PC-9 (cell line): ENCODE data around the gene NLGN1. TPM values are rescaled to one million over a fixed set of nuclear protein-coding genes. Genes with fewer than 3 reads are reported as not detected.

ENCODE experiments used
- BruUV-seq: library from RNA; stranded (reverse); fragments of 400-500 nt; replicated peaks from 2 replicates; lab custom pipeline; 2021; lab: Mats Ljungman, UMichigan
- CTCF ChIA-PET: fragments of 300-600 bp; sonication (Branson Sonifier 250); formaldehyde crosslinking; loops from one replicate; lab custom pipeline; 2022; ENCODE audit warnings: antibody characterized with exemption; lab: Charles Lee
- POLR2A ChIA-PET: fragments of 300-600 bp; sonication (Branson Sonifier 250); formaldehyde crosslinking; loops from one replicate; lab custom pipeline; 2022; ENCODE audit warnings: antibody characterized with exemption; ENCODE audit not compliant: unreplicated experiment; lab: Charles Lee
- DNase-seq, 2 experiments: peaks; one replicate each; pipeline versions ENCODE4 v3.0.0 to v3.0.0-alpha.2; 2015 to 2022; ENCODE audit warnings: mixed read lengths in 1 of 2
- H2AFZ ChIP-seq: fragments of 200-600 bp; sonication (generic); 2 replicates; pipeline ENCODE4 v1.8.1; 2017; ENCODE audit warnings: antibody characterized with exemption
- H3F3A ChIP-seq: fragments of 200-600 bp; sonication (generic); 2 replicates; pipeline ENCODE4 v1.8.1; 2017; ENCODE audit warnings: antibody characterized with exemption, mild to moderate bottlenecking, low read depth; ENCODE audit not compliant: insufficient read depth
- H3K27ac ChIP-seq: fragments of 200-600 bp; sonication (generic); 2 replicates; pipeline ENCODE4 v1.6.1; 2016; ENCODE audit warnings: mixed run types
- H3K27me3 ChIP-seq: fragments of 200-600 bp; sonication (generic); 2 replicates; pipeline ENCODE4 v1.6.1; 2016; ENCODE audit warnings: low read depth, mixed run types; ENCODE audit not compliant: insufficient read depth
- H3K36me3 ChIP-seq: fragments of 200-600 bp; sonication (generic); 2 replicates; pipeline ENCODE4 v1.6.1; 2016; ENCODE audit warnings: low read depth, mixed run types
- H3K4me1 ChIP-seq: fragments of 200-600 bp; sonication (generic); replicated peaks from 2 replicates; pipeline ENCODE4 v1.6.1; 2016; ENCODE audit warnings: mixed run types; ENCODE audit not compliant: insufficient read depth
- H3K4me2 ChIP-seq: fragments of 200-600 bp; sonication (generic); 2 replicates; pipeline ENCODE4 v1.6.1; 2017; ENCODE audit warnings: mixed run types
- H3K4me3 ChIP-seq: fragments of 200-600 bp; sonication (generic); 2 replicates; pipeline ENCODE4 v1.6.1; 2016; ENCODE audit warnings: mixed run types
- H3K79me2 ChIP-seq: fragments of 200-600 bp; sonication (generic); 2 replicates; pipeline ENCODE4 v1.6.1; 2017; ENCODE audit warnings: low read depth, mixed run types
- H3K9me2 ChIP-seq: fragments of 200-600 bp; sonication (generic); 2 replicates; pipeline ENCODE4 v1.8.1; 2017; ENCODE audit warnings: mild to moderate bottlenecking; ENCODE audit not compliant: insufficient read depth
- H3K9me3 ChIP-seq: fragments of 200-600 bp; sonication (generic); 2 replicates; pipeline ENCODE4 v1.8.1; 2016; ENCODE audit warnings: low read depth; ENCODE audit not compliant: insufficient read depth
- H4K20me1 ChIP-seq: fragments of 200-600 bp; sonication (generic); 2 replicates; pipeline ENCODE4 v1.8.1; 2017; ENCODE audit not compliant: insufficient read depth
- CTCF ChIP-seq: fragments of 200-600 bp; sonication (generic); conservative IDR thresholded peaks from 2 replicates; pipeline ENCODE4 v1.6.1; 2017; ENCODE audit warnings: mixed run types, antibody characterized with exemption, mild to moderate bottlenecking, moderate library complexity
- EZH2 ChIP-seq: fragments of 200-600 bp; sonication (generic); IDR thresholded peaks from 2 replicates; pipeline ENCODE4 v1.8.0; 2017; ENCODE audit warnings: antibody characterized with exemption, low read depth
- intact Hi-C: fragments of 100-400 bp; cut with micrococcal nuclease; formaldehyde crosslinking; loops from one replicate; pipeline ENCODE4 v1.10.0; 2022; ENCODE audit not compliant: unreplicated experiment
- total RNA-seq: library from RNA; stranded (reverse); gene quantifications from 2 replicates; pipeline ENCODE4 v1.2.3, GENCODE V29; 2021

The NLGN1 gene
- total RNA-seq, 1 experiment from 2014 or later = 1.4 TPM

- Histone ChIP-seq H3K27me3 (no peaks in the 10 kb centered on the region), H3K4me2 (no peak overlapping the region), H4K20me1 (no peaks in the 10 kb centered on the region), H2AFZ (no peak overlapping the region), H3F3A (no peaks in the 10 kb centered on the region), H3K9me3 (no peaks in the 10 kb centered on the region), H3K36me3 (no peaks in the 10 kb centered on the region), H3K9me2 (no peaks in the 10 kb centered on the region), H3K4me1 (no peaks in the 10 kb centered on the region), H3K79me2 (no peaks in the 10 kb centered on the region), H3K27ac (no peak overlapping the region), H3K4me3 (no peak overlapping the region)
- no peak for TF ChIP-seq EZH2
- TF ChIP-seq CTCF = no peak
- POLR2A ChIA-PET = no interaction called here
- DNase-seq = no peak
- BruUV-seq = no TSS peak
- intact Hi-C loops = no loop called here
- CTCF ChIA-PET = no interaction called here
These were observed 648.8 kb downstream of the NLGN1 start for GRCh38 chr3:174046311-174046710.

DNA sequence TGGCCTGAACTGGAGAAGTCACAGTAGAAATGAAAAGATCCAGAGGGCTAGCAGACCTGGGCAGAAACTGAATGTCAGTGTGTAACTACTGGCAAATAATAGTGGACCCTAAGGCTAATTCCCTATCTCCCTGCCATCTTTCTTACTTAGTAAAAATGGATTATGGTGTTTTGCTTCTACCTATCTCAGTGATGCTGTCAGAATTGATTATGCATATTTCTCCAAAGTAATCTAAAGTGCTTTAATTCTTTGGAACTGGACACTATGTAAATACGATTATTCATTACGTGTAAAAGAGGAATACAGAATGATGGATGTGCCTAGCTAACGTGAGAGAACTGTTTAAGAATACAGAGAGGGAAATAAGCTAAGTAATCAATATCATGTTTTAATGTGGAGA is 651.9 kb downstream of the NLGN1 start:
- H3K4me2 ChIP-seq = no peak overlapping the region
- H3K4me1 ChIP-seq = no peaks in the 10 kb centered on the region
- intact Hi-C loops = no loop called here
- no peak for DNase-seq
- no peak for TF ChIP-seq CTCF
- no peak for TF ChIP-seq EZH2
- no peaks in the 10 kb centered on the region for H3K79me2 ChIP-seq
- no TSS peak for BruUV-seq
- no peaks in the 10 kb centered on the region for H3K27me3 ChIP-seq
- H3K4me3 ChIP-seq = no peak overlapping the region
- ChIA-PET POLR2A (no interaction called here), CTCF (no interaction called here)
- no peaks in the 10 kb centered on the region for H3F3A ChIP-seq
- 0 out of 2 replicates have a peak, but pooled peaks cover 3% of the 10 kb centered on the region for H3K9me2 ChIP-seq
- H3K36me3 ChIP-seq = no peaks in the 10 kb centered on the region
- H4K20me1 ChIP-seq = no peaks in the 10 kb centered on the region
- no peak overlapping the region for H2AFZ ChIP-seq
- no peaks in the 10 kb centered on the region for H3K9me3 ChIP-seq
- H3K27ac ChIP-seq = no peak overlapping the region

DNA sequence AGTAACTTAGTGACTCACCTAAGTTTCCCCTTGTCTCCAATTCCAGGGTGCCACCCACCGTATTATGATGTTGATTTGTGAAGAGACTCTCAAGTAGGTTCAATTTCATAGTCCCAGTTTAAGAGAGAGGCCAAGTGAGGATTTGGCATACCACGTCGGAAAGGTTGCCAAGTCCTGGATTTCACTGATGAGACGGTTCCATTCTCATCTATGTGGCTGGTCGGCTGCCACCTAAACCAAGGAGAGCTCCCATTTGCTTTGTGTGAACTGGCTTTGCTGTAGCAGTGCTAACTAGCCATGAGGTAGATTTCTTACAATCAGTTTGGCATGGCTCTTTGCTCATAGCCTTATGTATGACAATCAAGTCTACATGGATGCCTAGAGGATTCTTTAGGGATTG is 653.6 kb downstream of the NLGN1 start:
- no TSS peak for BruUV-seq
- H3F3A ChIP-seq = no peaks in the 10 kb centered on the region
- no peaks in the 10 kb centered on the region for H3K4me1 ChIP-seq
- no peaks in the 10 kb centered on the region for H3K9me3 ChIP-seq
- H4K20me1 ChIP-seq = no peaks in the 10 kb centered on the region
- no peak overlapping the region for H2AFZ ChIP-seq
- H3K36me3 ChIP-seq = no peaks in the 10 kb centered on the region
- intact Hi-C loops = no loop called here
- POLR2A ChIA-PET = interaction anchor here (0.6 kb wide), 1 partner anchor 1214 kb away, joined by 6 read pairs; no protein-coding TSS in a partner anchor
- H3K79me2 ChIP-seq = no peaks in the 10 kb centered on the region
- H3K4me3 ChIP-seq = no peak overlapping the region
- H3K9me2 ChIP-seq = 0 out of 2 replicates have a peak, but pooled peaks cover 3% of the 10 kb centered on the region
- no peak overlapping the region for H3K4me2 ChIP-seq
- H3K27me3 ChIP-seq = no peaks in the 10 kb centered on the region
- H3K27ac ChIP-seq = no peak overlapping the region
- CTCF ChIA-PET = no interaction called here
- DNase-seq = no peak
- no peak for TF ChIP-seq CTCF
- TF ChIP-seq EZH2 = no peak
